NOMO-1 treated with DMSO at 0.1 percent for 48 hours (cell line): ENCODE measurements around the gene RHOJ.
"Not testable (repeated sequence)": the region's sequence is repeated elsewhere in the genome, so short reads cannot be mapped to it uniquely, and the experiment has no call there.

Experiments used
- DNase-seq: peaks from one replicate; lab custom pipeline; 2025; ENCODE audit not compliant: unreplicated experiment; lab: John Stamatoyannopoulos, UW

The RHOJ gene

DNA sequence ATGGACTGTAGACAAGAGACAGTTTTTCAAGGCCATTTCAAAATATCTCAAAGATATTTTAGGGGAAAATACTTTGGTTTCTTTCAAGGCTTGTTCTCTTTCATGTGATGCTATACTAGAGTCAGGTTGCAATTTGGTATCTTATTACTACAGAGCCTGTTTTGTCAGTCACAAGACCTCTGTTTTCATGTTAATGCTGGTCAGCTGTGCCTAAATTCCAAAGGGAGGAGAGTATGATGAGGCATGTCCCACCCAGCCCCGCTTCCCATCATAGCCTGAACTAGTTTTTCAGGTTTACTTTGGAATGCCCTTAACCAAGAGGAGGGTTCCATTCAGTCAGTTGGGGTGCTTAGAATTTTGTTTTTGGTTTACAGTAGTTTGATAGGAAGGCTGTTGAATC lies 61.9 kb downstream of the RHOJ start:
- DNase-seq = no peak

DNA sequence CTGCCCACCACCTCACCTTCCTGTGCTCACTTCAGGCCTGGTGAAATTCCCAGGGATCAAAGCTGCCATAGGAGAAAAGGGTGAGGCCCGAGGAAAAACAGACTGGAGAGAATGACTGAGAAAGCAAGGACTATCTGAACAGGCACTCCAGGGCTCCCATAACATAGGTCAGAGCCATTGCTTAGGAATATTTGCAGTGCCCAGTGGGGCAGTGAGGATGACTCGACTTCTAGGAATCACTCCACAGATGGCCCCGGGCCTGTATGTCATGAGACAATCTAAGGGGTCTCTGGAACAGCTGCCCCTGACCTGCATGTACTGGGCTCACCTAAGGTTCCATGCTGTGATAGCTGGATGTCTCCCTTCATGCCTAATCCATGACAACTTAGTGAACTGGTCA lies 62.9 kb downstream of the RHOJ start:
- no peak for DNase-seq

DNA sequence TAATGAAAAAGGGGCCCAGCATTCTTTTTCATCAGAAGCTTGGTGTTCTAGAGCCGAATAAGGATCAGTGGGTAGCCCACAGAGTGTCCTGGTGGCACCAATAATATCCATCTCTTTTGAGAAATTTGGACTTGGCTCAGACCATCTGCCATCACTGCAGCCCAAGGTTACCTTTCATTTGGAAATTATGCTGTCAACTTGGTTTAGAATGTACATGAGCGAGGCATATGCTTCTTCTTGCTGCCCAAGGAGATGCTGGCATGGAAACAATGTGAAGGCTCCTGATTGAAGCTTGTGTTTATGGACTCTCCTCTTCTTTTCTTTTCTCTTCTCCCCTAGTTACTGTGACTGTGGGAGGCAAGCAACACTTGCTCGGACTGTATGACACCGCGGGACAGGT lies 64.5 kb downstream of the RHOJ start:
- DNase-seq = no peak

DNA sequence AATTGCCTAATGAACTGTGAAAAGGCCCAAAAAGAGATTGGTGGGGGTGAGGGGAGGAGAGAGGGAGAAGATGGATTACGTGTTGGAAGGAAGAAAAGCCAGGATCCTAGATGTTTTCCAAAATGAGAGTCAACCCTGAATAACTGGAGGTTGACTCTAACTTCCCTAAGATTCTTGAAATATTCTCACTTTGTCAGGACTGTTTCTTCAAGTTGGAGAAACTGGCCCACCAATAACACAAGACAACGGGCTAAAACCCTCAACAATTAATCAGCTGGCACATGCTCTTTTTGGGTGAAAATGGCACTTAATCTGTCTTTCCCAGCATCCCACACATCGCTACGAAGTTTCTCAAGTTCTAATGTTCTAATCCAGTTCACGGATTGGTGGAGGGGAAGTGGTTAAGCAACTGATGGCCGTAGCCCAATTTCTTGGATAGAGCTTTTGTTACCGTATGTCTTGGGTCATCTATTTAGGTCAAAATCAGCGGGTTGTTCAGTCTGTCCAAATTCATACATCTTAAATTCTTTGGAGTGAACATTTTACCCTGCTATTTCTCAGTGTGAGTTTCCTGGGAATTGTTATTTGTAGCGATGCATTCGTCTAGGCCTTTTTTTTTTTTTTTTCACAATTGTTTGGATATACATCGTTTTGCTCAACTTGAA lies 65.5 kb downstream of the RHOJ start:
- no peak for DNase-seq

DNA sequence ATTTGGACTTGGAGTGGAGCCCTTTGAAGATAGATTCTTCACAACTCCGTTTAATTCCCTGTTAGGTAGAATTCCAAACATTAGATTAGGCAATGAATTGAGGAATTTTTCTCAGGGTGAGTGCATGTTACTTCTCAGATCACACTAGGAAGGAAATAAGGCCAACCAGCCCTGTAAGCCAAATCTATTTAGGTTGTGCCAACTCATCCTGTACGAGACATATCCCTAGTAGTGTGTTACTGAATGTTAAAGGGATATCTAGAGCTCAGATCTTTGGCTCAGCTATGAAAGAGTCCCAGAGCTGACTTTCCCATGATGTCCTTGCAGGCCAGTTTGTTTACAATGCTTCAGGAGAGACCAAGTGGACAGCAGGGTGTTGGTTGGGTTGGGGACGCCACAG lies 68.9 kb downstream of the RHOJ start:
- no peak for DNase-seq

DNA sequence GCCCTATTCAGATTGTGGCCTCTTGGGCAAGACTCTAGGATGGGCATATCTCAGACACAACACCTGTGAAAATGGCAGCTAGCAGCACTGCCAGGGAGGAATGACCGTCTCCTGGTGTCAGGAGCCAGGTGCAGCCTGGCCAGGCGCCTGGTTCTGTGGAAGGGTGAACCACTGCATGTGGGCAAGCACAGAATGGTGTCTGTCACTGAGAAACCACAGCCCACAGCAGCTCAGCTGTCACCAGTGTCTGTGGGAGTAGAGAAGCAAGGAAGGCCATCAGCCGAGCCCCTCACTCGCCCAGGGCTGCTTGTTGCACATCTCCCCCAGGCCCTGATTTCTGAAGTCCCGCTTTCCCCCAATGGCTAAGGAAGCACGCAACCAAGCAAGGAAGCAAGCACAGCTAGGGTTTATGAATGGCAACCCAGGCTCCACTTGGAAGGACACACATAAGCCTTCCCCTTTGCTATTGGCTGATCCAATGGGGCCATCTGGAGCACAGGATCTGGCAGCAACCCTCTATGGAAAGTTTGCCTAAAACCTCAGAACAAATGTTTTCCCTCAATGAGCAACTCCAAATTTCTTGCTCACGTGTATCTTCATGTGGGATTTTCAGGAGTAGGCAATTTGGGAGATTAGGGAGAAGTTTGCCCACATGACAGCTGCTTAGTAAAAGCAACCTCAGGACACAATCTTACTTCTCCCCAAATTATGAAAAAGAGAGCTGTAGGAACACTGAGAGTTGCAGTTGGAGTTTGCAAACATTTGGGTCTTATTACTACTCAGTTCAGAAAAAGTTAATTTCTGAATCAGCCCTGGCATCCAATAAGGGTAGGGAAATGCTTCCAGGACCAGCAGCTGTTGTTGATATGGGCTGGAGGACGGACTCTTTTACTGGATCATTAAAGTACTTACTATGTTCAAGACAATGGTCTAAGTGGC lies 69.7 kb downstream of the RHOJ start:
- DNase-seq = no peak

DNA sequence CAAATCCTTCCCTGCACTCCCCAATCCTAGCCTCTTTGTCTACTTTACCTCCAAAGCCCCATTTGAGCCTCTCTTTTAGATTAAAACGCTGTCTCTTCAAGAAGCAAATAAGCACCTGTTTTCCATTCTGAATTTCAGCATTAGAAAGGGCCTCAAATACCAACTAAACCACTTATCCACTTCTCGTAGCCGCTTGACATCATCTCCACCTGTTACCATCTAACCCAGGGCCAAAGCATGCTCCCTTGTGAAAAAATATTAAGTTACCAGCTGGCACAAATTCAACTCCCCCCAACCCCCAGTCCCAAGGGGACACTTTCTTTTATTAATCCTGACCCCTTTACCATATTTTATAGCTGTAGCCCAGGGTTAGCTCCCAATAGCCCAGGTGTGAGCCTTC lies 71.4 kb downstream of the RHOJ start:
- no peak for DNase-seq

DNA sequence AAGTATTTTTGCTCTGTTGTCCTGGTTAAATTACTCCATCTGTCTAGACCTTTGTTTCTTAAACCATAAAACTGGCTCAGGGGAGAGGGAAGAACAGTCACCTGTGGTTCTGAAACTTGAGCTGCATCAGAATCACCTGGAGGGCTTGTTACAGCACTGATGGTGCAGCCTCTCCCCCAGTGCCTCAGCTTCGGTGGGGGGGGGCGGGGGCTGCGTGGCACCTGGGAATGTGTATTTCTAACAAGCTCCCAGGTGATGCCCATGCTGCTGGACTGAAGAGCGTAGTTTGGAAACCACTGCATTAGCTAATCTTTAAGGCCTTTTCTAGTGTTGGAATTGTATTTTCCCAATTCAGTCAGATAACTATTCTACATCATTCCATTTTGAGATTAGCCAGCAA lies 71.8 kb downstream of the RHOJ start:
- DNase-seq = no peak

DNA sequence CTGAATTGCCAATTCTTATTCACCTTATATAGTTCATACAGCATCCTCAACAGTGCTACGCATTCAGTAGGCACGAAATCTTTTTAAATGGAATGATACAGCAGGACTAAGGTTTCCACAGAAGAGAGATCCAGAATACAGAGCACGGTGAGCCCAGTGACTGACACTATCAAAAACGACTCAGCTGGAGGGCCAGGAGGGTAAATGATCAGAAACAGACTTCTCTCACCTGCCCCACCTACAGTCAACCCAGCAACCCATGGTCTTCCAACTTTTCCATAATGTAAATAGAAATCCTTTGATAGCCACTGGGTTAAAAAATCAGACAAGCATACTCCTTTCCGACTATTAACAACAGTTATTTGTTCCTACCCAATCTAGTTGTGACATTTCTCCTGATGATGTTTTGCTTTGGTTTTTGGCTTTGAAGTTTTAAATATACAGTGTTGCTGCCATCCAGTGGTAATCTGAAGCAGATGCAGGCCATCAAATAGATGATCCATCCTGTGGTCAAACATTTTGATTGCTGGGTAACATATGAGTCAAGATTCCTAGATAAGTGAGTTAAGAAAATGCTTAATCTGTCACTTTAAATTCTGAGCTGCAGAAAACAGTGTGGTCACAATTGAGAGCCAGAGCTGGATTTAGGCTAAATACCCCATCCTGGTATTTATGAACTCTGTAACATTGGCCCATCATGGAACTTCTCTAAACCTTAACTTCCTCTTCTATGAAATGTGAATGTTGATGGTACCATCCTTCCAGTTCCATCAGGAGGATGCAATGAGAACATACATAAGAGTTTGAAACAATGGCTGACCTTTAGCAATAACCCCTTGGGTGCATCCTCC lies 72.5 kb downstream of the RHOJ start:
- DNase-seq = peak; percentile 15

DNA sequence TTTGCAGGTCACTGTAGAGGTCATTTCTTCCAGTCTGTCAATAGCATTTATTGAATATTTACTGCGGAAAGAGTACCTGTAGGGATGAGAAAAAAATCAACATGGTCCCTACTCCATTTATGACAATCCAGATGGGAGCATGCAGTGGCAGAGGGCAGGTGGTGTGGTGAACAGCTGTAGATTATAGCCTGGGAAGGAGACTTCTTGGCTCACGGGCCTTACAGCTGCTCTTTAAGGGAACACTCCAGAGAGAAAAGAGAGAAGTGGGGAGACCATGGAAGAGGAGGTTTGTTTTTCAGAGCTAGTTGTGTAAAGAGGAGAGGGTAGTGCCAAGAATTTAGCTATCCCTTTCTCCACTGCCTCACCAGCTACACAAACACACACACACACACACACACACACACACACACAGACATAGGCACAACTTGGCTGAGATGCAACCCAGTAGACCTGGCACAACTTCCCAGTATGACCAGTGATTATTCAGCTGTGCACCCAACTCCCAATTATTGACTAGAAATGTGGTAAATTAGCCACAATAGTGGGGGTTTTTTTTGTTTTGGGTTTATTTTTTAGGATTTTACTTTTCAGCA lies 73.4 kb downstream of the RHOJ start:
- DNase-seq = no peak

DNA sequence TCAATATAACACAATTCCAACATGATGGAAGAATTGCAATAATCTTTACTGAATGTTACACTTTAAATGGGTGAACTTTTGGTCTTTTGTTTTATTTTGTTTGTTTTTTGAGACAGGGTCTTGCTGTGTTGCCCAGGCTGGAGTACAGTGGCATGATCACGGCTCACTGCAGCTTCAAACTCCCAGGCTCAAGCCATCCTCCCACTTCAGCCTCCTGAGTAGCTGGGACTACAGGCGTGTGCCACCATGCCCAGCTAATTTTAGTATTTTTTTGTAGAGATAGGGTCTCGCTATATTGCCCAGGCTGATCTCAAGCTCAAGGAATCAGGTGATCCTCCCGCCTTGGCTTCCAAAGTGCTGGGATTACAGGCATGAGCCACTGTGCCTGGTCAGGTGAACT lies 75.7 kb downstream of the RHOJ start:
- not testable (repeated sequence) for DNase-seq

DNA sequence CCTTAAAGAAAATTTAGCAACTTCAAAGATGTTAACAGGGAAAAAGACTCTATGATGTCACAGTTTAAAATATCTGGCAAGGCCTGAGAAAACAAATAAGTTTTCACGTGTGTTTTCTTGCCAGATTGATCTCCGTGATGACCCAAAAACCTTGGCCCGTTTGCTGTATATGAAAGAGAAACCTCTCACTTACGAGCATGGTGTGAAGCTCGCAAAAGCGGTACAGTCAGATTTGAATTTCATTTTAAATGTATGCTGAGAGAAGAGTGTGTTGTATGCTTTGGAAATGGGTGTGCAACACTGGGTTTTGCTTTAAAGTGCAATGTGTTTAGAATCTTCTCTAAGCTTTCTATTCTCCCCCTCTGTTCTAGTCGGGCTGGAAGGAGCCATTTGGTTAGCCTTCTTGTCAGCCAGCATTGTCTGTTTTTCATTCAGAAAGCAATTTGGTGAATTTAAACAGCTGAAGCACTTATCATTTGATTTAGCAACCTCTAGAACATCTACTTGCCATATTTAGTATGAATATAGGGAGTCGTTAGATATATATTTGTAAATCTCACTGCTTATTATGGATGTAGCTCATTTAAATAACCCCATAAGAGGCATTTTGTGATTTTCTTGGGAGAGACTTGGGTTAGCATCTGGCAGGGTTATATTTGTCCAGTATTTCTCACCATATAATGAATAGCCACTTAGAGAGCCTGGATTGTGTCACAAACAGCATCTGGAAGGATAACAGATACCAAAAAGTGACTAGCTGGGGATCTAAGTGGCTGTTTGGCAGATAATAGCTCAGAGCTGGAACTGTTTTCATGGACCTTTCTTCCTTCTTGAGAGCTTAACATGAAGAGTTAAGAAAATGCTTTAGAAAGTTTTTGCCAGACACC lies 79.0 kb downstream of the RHOJ start:
- DNase-seq = no peak

DNA sequence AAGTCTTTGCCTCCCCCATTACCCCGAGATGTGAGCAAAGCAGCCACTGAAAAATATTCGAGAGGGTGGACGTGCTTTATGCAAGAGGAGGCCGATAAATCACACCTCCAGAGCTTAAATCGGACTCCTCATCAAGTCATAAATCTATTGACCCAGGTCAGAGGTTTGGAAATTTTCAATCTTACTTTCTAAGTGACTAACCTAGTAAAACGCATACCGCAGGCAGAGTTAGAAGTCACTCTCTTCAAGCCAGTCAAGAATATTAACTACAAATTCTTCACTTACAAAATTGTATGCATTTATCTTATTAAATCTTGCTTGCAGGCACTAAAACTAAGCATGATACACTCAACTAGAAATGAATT lies 79.6 kb downstream of the RHOJ start:
- DNase-seq = no peak

DNA sequence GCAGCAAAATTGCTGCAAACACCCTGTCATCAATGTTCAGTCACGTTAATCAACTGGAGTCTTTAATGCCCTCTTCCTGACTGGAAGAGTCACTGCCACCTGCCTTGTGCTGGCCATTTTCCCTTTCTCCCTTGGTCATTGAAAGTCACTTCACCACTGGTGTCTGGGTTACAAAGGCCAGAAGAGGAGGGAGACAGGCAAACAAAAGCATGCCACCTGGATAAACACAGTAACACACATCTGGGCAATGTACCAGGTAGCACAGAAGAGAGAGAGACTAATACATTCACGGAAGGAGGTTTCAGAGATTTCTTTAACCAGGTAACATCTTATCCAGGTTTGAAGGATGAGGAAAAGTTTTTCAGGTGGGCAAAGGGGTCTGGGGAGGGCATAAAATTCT lies 81.8 kb downstream of the RHOJ start:
- no peak for DNase-seq

DNA sequence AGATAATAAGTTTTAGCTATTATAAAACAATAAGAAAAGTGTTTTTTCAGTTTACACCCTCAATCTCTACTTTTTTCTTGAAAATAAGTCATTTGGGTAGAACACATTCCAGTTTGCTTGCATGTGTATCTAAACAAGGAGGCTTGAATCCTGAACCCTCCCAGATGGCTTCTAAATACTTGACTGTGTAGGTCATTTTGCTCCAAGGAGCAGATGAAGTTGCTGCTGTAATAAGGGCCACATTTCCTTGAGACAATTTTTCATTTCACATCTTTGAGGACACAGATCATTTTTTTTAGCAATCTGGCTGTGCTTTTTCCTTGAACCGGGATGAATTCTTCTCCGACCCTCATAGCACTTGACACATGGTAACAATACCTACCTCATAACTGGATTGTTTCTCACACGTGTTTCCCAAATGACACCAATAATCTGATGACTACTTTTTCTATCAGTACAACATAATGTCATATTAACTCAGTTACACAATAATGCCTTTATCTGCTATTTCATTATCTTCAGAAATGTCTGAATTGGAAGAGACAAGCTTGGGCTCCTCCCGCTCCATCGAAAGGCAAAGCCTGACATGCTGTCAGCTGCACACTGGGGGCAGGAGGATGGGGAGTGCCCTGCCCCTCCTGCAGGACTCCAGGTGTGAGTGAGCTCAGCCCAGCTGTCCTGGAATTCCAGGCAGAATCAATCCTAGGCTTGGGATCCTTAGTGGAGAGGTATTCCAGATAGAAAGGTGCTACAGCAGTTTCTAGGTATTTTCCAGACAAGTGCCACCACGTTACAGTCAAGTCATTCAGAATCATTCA lies 83.6 kb downstream of the RHOJ start:
- DNase-seq = no peak

DNA sequence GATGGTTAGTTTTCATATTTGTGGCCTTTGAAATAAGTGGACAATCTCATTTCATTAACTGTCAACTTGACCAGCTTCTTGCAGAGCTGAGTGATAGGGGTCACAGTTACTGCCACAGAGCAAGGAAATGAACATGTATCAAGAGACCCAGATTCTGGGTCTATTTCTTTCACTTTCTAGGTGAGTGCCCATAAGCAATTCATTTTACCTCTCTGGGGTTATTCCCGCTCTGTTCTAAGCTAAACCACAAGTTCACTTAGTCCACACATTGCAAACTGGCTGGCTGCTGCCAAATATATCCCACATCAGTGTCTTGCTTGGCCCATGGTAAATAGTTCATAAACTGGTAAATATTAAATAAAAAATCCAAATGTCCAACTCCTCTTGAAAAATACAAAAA lies 84.6 kb downstream of the RHOJ start:
- DNase-seq = no peak

DNA sequence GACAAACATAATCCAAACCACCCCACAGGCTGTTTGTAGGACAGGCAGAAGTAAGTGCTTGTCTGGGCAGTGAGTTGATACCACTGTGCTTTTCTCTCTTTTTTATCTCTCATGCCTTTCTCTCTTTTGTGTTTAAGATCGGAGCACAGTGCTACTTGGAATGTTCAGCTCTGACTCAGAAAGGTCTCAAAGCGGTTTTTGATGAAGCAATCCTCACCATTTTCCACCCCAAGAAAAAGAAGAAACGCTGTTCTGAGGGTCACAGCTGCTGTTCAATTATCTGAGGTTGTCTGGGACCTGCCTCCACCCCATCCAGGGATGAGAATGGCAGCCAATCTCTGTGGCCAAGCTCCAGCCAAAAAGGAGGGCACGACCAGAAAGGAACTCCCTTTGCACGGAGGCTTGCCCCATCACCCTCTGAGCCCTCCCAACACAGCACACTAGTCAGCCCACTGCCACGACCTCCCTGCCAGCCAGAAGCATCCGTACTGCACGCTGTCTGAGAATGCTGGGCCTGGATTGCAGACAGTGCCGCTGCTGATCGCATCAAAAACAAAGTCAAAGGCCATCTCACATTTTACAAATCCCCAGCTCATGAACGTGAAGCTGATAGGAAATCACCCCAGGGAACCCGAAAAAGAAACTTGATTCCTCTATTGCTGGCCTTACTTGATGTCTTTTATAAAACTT lies 86.6 kb downstream of the RHOJ start:
- no peak for DNase-seq

DNA sequence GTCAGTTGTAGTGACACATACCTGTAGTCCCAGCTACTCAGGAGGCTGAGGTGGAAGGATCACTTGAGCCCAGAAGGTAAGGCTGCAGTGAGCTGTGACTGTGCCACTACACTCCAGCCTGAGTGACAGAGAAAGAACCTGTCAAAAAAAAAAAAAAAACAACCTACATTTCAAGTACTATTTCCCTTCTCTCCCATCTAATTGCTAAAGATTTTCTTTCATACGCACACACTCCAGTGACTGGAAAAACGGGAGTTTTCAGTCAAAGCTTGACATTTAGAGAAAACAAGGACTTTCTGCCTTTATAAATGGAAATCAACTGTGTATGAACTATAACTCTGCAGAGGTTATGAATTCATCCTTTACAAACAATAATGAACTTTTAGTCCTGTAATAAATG lies 88.6 kb downstream of the RHOJ start:
- DNase-seq = no peak

DNA sequence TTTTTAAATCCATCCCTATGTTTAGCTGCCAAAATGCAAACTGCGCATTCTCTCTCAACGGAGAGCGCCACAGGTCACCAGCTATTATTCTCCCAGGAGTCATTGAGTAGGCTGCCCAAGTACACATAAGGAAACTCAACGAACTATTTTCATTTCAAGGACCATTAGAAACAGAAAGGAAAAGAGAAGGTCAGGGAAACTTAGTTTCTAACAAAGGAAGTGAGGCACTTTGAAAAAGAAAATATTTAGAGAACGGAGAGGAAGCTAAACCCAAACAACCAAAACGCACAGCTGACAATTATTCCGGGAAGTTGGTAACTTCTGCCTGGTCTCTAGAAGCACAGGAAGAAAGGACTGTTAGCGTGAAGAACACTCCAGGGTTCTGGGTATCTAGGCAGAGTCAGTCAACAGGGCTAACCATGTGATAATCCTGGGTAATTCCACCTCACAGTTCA lies 91.0 kb downstream of the RHOJ start:
- DNase-seq = no peak
